Measurements from ENCODE around the gene CACNA1D. TPM values are rescaled to one million over a fixed set of nuclear protein-coding genes. Genes with fewer than 3 reads are reported as not detected.

The CACNA1D gene
- total RNA-seq, 2 donors from 2014 or later: 0.68 to 1.5 TPM

DNA sequence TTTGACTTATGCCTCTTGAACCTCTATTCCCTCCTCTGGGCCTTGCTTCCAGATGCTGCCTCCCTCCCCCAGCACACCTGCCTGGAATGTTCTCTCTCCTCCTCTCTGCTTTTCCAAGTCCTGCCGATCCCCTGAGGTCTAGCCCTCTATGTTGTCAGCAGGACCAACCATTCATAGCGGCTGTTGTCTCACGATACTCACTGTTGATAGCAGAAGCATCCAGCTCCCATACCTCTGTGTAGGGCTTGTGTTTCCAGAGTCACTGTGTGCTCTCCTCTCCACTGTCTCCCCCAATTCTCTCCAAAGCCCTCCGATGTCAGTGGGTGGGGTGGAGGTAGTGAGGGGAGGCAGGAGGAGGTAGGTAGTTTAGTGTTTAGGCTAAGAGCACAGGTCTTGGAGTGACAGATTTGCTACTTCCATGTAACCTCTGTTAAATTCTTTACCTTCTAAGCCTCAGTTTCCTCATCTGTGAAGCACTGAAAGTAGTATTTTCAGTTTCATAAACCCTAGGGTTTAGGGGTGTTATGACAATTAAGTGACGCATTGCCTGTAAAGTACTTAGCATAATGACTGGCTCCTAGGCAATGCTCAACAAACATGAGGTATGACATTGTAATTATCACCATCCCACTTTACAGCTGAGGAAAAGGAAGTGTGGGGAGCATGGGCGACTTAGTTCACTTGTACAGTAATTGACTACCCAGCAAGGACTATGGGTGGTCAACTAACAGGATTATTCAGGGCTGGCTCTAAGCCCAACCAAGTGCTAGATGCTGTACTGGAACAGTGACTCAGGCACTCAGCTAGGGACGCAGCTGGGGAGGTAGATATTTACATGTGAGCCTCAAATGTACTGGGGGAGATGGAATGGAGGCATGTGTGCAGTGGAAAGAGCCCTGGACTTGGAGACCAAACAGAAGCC lies 122.8 kb downstream of the CACNA1D start:
- H3K36me3 ChIP-seq: no peaks in the 10 kb centered on the region
- no peak for ATAC-seq (ENCODE audit: insufficient number of reproducible peaks, low FRiP score, low read depth)
- no peaks in the 10 kb centered on the region for H3K9me3 ChIP-seq
- DNase-seq (ENCODE audit: low spot score): no peak
- H3K4me1 ChIP-seq (ENCODE audit: control insufficient read depth in 1 of 2, low read depth in 2 of 2): no peaks in the 10 kb centered on the region
- no peak overlapping the region for H3K4me3 ChIP-seq
- no peak overlapping the region for H3K27ac ChIP-seq
- TF ChIP-seq, protein P1, sequence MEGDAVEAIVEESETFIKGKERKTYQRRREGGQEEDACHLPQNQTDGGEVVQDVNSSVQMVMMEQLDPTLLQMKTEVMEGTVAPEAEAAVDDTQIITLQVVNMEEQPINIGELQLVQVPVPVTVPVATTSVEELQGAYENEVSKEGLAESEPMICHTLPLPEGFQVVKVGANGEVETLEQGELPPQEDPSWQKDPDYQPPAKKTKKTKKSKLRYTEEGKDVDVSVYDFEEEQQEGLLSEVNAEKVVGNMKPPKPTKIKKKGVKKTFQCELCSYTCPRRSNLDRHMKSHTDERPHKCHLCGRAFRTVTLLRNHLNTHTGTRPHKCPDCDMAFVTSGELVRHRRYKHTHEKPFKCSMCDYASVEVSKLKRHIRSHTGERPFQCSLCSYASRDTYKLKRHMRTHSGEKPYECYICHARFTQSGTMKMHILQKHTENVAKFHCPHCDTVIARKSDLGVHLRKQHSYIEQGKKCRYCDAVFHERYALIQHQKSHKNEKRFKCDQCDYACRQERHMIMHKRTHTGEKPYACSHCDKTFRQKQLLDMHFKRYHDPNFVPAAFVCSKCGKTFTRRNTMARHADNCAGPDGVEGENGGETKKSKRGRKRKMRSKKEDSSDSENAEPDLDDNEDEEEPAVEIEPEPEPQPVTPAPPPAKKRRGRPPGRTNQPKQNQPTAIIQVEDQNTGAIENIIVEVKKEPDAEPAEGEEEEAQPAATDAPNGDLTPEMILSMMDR (IDR thresholded peaks at IDR 0.05): no peak
- no peaks in the 10 kb centered on the region for H3K27me3 ChIP-seq (replicated peaks; ENCODE audit: insufficient read depth)

GRCh38 chr3:53617893-53618523 lies 123.6 kb downstream of the CACNA1D start:
- no peaks in the 10 kb centered on the region for H3K27me3 ChIP-seq (replicated peaks; ENCODE audit: insufficient read depth)
- no peak overlapping the region for H3K4me3 ChIP-seq
- TF ChIP-seq, protein P1 (IDR thresholded peaks at IDR 0.05): no peak
- DNase-seq (ENCODE audit: low spot score): no peak
- H3K9me3 ChIP-seq: no peaks in the 10 kb centered on the region
- H3K27ac ChIP-seq: no peak overlapping the region
- no peaks in the 10 kb centered on the region for H3K36me3 ChIP-seq
- no peaks in the 10 kb centered on the region for H3K4me1 ChIP-seq (ENCODE audit: control insufficient read depth in 1 of 2, low read depth in 2 of 2)
- ATAC-seq (ENCODE audit: insufficient number of reproducible peaks, low FRiP score, low read depth): no peak

- no peak for ATAC-seq (ENCODE audit: insufficient number of reproducible peaks, low FRiP score, low read depth)
- TF ChIP-seq, protein P1 (IDR thresholded peaks at IDR 0.05): no peak
- Histone ChIP-seq H3K4me1 (ENCODE audit: control insufficient read depth in 1 of 2, low read depth in 2 of 2) (no peaks in the 10 kb centered on the region), H3K4me3 (no peak overlapping the region), H3K27me3 (replicated peaks; ENCODE audit: insufficient read depth) (no peaks in the 10 kb centered on the region), H3K27ac (no peak overlapping the region), H3K36me3 (no peaks in the 10 kb centered on the region), H3K9me3 (no peaks in the 10 kb centered on the region)
- DNase-seq (ENCODE audit: low spot score): no peak
Observed at GRCh38 chr3:53618524-53618906, 124.1 kb downstream of the CACNA1D start.

DNA sequence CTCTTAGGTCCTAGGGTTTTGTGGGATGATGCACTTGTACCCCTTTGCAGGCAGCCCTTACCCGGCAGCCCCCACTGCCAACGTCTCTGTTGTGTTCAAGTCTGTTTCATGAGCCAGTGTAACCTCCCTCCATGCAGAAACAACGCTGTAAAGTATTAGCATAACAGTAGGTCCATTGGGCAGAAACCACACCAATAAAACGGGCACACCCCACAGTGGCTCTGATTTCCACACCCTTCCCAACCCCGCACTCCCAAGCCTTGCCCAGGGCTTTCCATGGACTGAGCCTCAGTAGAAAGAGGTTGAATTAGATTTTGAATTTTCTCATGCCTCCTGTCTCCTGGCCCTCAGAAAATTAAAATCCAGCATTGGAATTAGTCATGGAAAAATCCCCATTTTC lies 124.5 kb downstream of the CACNA1D start:
- H3K4me1 ChIP-seq (ENCODE audit: control insufficient read depth in 1 of 2, low read depth in 2 of 2): no peaks in the 10 kb centered on the region
- DNase-seq (ENCODE audit: low spot score): no peak
- H3K27me3 ChIP-seq (replicated peaks; ENCODE audit: insufficient read depth): no peaks in the 10 kb centered on the region
- H3K9me3 ChIP-seq: no peaks in the 10 kb centered on the region
- TF ChIP-seq, protein P1 (IDR thresholded peaks at IDR 0.05): no peak
- no peaks in the 10 kb centered on the region for H3K36me3 ChIP-seq
- no peak overlapping the region for H3K27ac ChIP-seq
- no peak for ATAC-seq (ENCODE audit: insufficient number of reproducible peaks, low FRiP score, low read depth)
- H3K4me3 ChIP-seq: no peak overlapping the region

- H3K27me3 ChIP-seq (replicated peaks; ENCODE audit: insufficient read depth): no peaks in the 10 kb centered on the region
- no peaks in the 10 kb centered on the region for H3K36me3 ChIP-seq
- DNase-seq (ENCODE audit: low spot score) (no peak), ATAC-seq (ENCODE audit: insufficient number of reproducible peaks, low FRiP score, low read depth) (no peak)
- no peaks in the 10 kb centered on the region for H3K4me1 ChIP-seq (ENCODE audit: control insufficient read depth in 1 of 2, low read depth in 2 of 2)
- no peaks in the 10 kb centered on the region for H3K9me3 ChIP-seq
- TF ChIP-seq, protein P1 (IDR thresholded peaks at IDR 0.05): no peak
- H3K4me3 ChIP-seq: no peak overlapping the region
- H3K27ac ChIP-seq: no peak overlapping the region
Observed at GRCh38 chr3:53624061-53624857, 129.8 kb downstream of the CACNA1D start.

All from thoracic aorta (tissue), 2 donors.